SIG-M5 treated with dmso at 0.1 percent for 504 hours (cell line): ENCODE results near the gene BBC3.

Experiments used
- DNase-seq: peaks from one replicate; lab custom pipeline; 2025; ENCODE audit not compliant: unreplicated experiment; lab: John Stamatoyannopoulos, UW

Gene BBC3

GRCh38 chr19:47232422-47233211 is 1.6 kb upstream of the BBC3 start:
- DNase-seq: peak; percentile 27

GRCh38 chr19:47231215-47232054 is 436 bp upstream of the BBC3 start:
- DNase-seq: peak; percentile 73

GRCh38 chr19:47230054-47230920 is 712 bp downstream of the BBC3 start:
- DNase-seq: peak; percentile 45

GRCh38 chr19:47229676-47230053 is 1.3 kb downstream of the BBC3 start:
- peak; percentile 28 for DNase-seq

- DNase-seq: peak; percentile 50
Measured at GRCh38 chr19:47228937-47229675, 1.9 kb downstream of the BBC3 start.

- peak; percentile 73 for DNase-seq
Measured at GRCh38 chr19:47228168-47228936, 2.6 kb downstream of the BBC3 start.

- DNase-seq: peak; percentile 88
Measured at GRCh38 chr19:47227352-47228167, 3.4 kb downstream of the BBC3 start.

GRCh38 chr19:47226426-47227351 is 4.3 kb downstream of the BBC3 start:
- peak; percentile 87 for DNase-seq

GRCh38 chr19:47225746-47226425 is 5.1 kb downstream of the BBC3 start:
- peak; percentile 79 for DNase-seq

GRCh38 chr19:47221890-47222289 is 9.1 kb downstream of the BBC3 start:
- no peak for DNase-seq

- no peak for DNase-seq
Measured at GRCh38 chr19:47221080-47221841, 9.7 kb downstream of the BBC3 start.

GRCh38 chr19:47215581-47215980 is 15.4 kb downstream of the BBC3 start:
- DNase-seq: no peak

GRCh38 chr19:47210689-47211316 is 20.2 kb downstream of the BBC3 start:
- DNase-seq: peak; percentile 80

- no peak for DNase-seq
Measured at GRCh38 chr19:47210180-47210490, 20.9 kb downstream of the BBC3 start.

- no peak for DNase-seq
Measured at GRCh38 chr19:47209319-47210179, 21.4 kb downstream of the BBC3 start.
